HL-60/S4 treated with retinoic acid at 250 ng/mL for 4 days and 3 days (cell line): Measurements from ENCODE around the gene APIP.

Experiments
- in situ Hi-C: fragments of 300-500 bp; cut with MboI; formaldehyde crosslinking; loops from 2 replicates; pipeline ENCODE4 v1.7.0; 2022; ENCODE audit warnings: low sequenced_read_pairs

Gene APIP

DNA sequence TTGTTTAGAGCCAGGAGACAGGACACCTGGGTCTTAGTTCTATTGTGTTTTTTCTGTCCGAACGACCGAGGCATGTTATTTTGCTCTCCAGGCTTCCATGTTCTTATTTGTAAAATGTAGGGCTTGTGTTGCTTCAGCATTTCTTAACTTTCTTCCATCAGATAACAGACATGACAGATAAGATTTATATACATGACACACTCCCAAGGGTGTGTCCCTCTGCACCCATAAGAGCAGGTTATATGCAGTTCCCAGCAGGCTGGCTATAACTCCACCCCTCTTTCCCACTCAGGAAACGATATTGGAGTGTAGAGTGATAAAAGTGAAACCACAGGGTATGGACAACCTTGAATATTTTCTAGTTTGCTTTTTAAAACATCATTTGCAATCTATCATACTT is 65.8 kb downstream of the APIP start:
- in situ Hi-C loops = no loop called here

DNA sequence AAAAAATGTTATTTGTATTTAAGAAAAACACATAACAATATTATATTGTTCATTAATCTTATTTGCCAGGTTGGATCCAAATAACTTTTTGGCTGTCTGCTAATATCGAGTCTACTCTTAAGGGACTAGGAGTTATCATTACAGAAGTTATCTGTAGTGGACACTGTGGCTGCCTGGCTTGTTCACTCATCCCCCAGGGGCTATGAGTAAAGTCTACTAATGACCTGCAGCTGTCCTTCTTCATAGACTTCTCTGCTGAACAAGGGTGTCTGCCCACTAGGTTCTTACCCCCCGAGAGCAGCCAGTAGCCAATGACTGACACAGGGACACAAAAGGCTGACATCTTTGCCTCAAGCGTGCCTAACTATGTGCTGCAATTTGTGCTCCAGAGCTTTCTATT is 69.7 kb downstream of the APIP start:
- in situ Hi-C loops = no loop called here

GRCh38 chr11:34844463-34845112 is 71.6 kb downstream of the APIP start:
- in situ Hi-C loops = no loop called here

GRCh38 chr11:34843271-34843670 is 72.9 kb downstream of the APIP start:
- in situ Hi-C loops = no loop called here

GRCh38 chr11:34840736-34841386 is 75.3 kb downstream of the APIP start:
- in situ Hi-C loops = no loop called here

DNA sequence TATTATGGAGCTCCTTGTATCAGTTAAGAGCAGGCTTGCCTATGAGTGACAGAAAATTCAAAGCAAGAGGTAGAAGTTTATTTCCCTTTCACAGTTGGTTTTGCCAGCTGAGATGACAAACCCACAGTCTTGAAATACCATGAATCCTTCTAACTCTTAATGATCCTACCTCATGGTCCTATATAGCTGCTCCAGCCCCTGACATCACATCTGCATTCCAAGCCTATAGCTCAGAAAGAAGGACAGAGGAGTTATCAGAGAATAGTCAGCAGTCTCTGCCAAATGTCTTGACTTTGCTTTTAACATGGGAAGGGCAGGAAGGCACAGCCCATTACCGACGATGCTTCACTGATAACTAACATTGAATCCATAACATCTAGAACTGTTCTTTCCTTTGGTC is 76.2 kb downstream of the APIP start:
- in situ Hi-C loops = no loop called here

DNA sequence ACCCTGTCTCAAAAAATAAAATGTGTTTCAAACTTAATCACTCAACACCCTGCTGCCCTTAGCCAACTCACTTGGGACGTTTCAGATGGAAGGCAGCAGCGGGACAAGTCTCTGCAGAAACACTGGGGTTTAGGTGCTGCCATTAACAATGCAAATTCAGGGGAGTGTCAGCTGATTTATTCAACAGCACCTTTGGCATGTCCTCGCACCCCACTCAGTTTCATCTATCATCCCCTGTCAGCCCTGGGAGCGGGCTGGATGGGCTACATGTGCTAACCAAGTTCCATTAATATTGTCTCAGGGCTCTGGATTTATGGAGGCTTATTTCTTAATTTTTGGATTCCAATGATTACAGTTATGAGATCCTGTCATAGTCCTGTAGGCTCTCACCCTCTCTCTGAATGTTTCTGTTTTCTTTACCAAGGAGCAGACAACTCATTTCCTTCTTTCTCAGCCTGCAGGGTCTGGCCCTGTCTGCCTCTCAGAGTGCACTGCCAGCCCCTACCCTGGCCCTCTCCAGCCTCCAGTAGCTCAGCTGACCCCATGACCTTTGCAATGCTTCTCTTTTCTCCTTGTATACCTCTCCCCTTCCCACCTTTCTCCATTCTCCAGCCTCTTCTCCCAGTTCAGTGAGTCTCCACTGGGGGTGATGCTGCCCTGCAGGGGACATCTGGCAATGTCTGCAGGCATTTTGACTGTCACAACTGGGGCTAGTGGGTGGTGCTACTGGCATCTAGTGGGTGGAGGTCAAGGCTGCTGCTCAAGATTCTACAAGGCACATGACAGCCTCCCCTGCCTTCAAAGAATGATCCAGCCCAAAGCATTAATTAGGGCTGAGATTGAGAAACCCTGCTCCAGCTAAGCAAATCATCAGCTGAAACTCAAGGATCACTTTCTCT is 79.0 kb downstream of the APIP start:
- in situ Hi-C loops = no loop called here

GRCh38 chr11:34833602-34834001 is 82.6 kb downstream of the APIP start:
- in situ Hi-C loops = no loop called here
